ENCODE results near the gene EGR1.
"Not testable (repeated sequence)": the region's sequence is repeated elsewhere in the genome, so short reads cannot be mapped to it uniquely, and the experiment has no call there.

Gene EGR1

DNA sequence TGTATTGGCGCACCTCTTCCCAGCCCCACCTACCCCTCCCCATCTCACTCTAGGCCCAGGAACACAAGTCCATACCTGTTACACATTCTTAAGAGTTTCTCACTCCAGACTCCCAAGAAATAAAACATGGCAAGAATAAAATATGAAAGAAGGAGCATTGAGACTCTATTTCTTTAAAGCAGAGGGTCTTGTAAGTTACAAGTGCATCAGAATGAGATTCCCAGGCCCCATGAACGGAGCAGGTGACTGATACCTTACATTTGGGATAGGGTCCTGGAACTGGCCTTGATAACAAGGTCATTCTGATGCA, 5.7 kb downstream of the EGR1 start:
- H3K27me3 ChIP-seq (ENCODE audit: insufficient read depth, poor library complexity, severe bottlenecking): no peaks in the 10 kb centered on the region
- TF ChIP-seq, protein P1, sequence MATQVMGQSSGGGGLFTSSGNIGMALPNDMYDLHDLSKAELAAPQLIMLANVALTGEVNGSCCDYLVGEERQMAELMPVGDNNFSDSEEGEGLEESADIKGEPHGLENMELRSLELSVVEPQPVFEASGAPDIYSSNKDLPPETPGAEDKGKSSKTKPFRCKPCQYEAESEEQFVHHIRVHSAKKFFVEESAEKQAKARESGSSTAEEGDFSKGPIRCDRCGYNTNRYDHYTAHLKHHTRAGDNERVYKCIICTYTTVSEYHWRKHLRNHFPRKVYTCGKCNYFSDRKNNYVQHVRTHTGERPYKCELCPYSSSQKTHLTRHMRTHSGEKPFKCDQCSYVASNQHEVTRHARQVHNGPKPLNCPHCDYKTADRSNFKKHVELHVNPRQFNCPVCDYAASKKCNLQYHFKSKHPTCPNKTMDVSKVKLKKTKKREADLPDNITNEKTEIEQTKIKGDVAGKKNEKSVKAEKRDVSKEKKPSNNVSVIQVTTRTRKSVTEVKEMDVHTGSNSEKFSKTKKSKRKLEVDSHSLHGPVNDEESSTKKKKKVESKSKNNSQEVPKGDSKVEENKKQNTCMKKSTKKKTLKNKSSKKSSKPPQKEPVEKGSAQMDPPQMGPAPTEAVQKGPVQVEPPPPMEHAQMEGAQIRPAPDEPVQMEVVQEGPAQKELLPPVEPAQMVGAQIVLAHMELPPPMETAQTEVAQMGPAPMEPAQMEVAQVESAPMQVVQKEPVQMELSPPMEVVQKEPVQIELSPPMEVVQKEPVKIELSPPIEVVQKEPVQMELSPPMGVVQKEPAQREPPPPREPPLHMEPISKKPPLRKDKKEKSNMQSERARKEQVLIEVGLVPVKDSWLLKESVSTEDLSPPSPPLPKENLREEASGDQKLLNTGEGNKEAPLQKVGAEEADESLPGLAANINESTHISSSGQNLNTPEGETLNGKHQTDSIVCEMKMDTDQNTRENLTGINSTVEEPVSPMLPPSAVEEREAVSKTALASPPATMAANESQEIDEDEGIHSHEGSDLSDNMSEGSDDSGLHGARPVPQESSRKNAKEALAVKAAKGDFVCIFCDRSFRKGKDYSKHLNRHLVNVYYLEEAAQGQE (IDR thresholded peaks at IDR 0.05; ENCODE audit: insufficient replicate concordance, low read depth): no peak
- TF ChIP-seq SPI1 (IDR thresholded peaks at IDR 0.05; ENCODE audit: borderline replicate concordance, low read depth) (no peak), GABPA (IDR thresholded peaks at IDR 0.05; ENCODE audit: low read depth) (no peak), POLR2AphosphoS5 (IDR thresholded peaks at IDR 0.05; ENCODE audit: low read depth) (no peak)
- TF ChIP-seq, protein P2, sequence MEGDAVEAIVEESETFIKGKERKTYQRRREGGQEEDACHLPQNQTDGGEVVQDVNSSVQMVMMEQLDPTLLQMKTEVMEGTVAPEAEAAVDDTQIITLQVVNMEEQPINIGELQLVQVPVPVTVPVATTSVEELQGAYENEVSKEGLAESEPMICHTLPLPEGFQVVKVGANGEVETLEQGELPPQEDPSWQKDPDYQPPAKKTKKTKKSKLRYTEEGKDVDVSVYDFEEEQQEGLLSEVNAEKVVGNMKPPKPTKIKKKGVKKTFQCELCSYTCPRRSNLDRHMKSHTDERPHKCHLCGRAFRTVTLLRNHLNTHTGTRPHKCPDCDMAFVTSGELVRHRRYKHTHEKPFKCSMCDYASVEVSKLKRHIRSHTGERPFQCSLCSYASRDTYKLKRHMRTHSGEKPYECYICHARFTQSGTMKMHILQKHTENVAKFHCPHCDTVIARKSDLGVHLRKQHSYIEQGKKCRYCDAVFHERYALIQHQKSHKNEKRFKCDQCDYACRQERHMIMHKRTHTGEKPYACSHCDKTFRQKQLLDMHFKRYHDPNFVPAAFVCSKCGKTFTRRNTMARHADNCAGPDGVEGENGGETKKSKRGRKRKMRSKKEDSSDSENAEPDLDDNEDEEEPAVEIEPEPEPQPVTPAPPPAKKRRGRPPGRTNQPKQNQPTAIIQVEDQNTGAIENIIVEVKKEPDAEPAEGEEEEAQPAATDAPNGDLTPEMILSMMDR (IDR thresholded peaks at IDR 0.05; ENCODE audit: insufficient read depth, low read length): no peak

DNA sequence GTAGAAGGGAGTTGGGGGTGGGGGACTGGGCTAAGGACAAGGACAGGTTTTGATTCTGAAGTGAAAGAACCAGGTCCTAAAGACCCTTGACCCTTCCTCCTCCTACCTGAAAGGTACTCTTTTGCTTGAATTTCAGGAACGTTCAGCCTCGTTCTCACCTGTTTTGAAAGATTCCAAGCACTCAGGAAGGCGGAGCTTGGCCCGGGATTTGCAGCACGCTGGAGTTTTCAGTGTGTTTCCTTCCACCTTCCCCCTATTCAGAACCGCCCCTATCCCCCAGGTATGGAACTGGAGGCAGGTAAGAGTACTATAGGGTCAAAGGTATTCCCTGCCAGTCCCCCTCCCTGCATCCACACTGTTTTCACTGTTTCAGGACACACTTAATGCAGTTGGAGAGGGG, 7.1 kb downstream of the EGR1 start:
- no peak for TF ChIP-seq GABPA (IDR thresholded peaks at IDR 0.05; ENCODE audit: low read depth)
- no peak for TF ChIP-seq POLR2AphosphoS5 (IDR thresholded peaks at IDR 0.05; ENCODE audit: low read depth)
- no peak for TF ChIP-seq SPI1 (IDR thresholded peaks at IDR 0.05; ENCODE audit: borderline replicate concordance, low read depth)
- TF ChIP-seq, protein P2 (IDR thresholded peaks at IDR 0.05; ENCODE audit: insufficient read depth, low read length): no peak
- TF ChIP-seq, protein P1 (IDR thresholded peaks at IDR 0.05; ENCODE audit: insufficient replicate concordance, low read depth): no peak
- H3K4me3 ChIP-seq (replicated peaks; ENCODE audit: insufficient read depth, low read length): no peak overlapping the region
- no peak overlapping the region for H3K27ac ChIP-seq (replicated peaks)
- H3K27me3 ChIP-seq (ENCODE audit: insufficient read depth, poor library complexity, severe bottlenecking): no peaks in the 10 kb centered on the region
- DNase-seq (ENCODE audit: low read depth in 1 of 2, low spot score in 1 of 2): no peak

More for the DNA sequence above, 5.7 kb downstream of the EGR1 start:
- Histone ChIP-seq H3K27ac (replicated peaks) (no peak overlapping the region), H3K4me3 (replicated peaks; ENCODE audit: insufficient read depth, low read length) (no peak overlapping the region)
- DNase-seq (ENCODE audit: low read depth in 1 of 2, low spot score in 1 of 2): no peak

DNA sequence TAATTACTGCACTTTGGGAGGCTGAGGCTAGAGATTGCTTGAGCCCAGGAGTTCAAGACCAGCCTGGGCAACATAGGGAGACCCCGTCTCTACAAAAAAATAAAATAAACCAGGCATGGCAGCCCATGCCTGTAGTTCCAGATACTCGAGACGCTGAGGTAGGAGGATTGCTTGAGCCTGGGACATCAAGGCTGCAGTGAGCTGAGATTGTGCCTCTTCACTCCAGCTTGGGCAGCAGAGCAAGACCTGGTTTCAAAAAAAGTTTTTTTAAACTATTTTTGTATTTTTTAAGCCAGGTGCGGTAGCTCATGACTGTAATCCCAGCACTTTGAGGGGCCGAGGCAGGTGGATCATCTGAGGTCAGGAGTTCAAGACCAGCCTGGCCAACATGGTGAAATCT, 7.9 kb downstream of the EGR1 start:
- not testable (repeated sequence) for DNase-seq (ENCODE audit: low read depth in 1 of 2, low spot score in 1 of 2); H3K27ac ChIP-seq (replicated peaks); H3K27me3 ChIP-seq (ENCODE audit: insufficient read depth, poor library complexity, severe bottlenecking); H3K4me3 ChIP-seq (replicated peaks; ENCODE audit: insufficient read depth, low read length)

DNA sequence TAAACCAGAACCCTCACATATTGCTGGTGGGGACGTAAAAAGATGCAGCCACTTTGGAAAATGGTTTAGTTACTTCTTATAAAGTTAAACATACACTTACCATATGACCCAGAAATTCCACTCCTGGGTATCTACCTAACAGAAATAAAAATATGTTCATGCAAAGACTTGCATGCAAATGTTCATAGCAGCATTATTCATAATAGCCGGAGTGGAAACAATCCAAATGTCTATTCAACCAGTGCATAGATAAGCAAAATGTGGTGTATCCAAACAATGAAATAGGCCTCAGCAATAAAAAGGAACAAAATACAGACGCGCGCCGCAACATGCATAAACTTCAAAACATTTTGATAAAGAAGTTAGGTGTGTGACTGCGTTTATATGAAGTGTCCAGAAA, 11.6 kb downstream of the EGR1 start:
- DNase-seq (ENCODE audit: low read depth in 1 of 2, low spot score in 1 of 2): no peak
- TF ChIP-seq POLR2AphosphoS5 (IDR thresholded peaks at IDR 0.05; ENCODE audit: low read depth): no peak
- no peak for TF ChIP-seq SPI1 (IDR thresholded peaks at IDR 0.05; ENCODE audit: borderline replicate concordance, low read depth)
- TF ChIP-seq, protein P1 (IDR thresholded peaks at IDR 0.05; ENCODE audit: insufficient replicate concordance, low read depth): no peak
- TF ChIP-seq GABPA (IDR thresholded peaks at IDR 0.05; ENCODE audit: low read depth): no peak
- TF ChIP-seq, protein P2 (IDR thresholded peaks at IDR 0.05; ENCODE audit: insufficient read depth, low read length): no peak
- no peak overlapping the region for H3K27ac ChIP-seq (replicated peaks)
- H3K27me3 ChIP-seq (ENCODE audit: insufficient read depth, poor library complexity, severe bottlenecking): no peaks in the 10 kb centered on the region
- H3K4me3 ChIP-seq (replicated peaks; ENCODE audit: insufficient read depth, low read length): no peak overlapping the region

Measured in HL-60 (cell line).